DMS 273 (cell line): Measurements from ENCODE around the gene BIN1.

Experiments
- DNase-seq: peaks from one replicate; lab custom pipeline; 2025; ENCODE audit not compliant: unreplicated experiment; lab: John Stamatoyannopoulos, UW

The BIN1 gene

DNA sequence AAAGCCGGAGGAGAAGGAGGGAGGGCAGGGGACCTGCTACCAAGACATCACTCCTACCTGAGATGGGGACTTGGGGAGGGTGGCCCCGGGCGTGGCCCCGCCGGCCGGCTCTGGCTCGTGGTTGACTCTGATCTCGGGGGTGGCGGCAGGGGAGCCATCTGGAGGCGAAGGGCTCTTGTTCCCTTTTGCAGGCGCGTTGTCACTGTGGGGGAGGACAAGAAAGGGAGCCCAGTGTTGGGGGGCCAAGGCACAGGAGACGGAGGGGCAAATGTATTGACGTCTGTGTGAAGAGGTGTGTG is 48.1 kb downstream of the BIN1 start:
- DNase-seq = no peak

DNA sequence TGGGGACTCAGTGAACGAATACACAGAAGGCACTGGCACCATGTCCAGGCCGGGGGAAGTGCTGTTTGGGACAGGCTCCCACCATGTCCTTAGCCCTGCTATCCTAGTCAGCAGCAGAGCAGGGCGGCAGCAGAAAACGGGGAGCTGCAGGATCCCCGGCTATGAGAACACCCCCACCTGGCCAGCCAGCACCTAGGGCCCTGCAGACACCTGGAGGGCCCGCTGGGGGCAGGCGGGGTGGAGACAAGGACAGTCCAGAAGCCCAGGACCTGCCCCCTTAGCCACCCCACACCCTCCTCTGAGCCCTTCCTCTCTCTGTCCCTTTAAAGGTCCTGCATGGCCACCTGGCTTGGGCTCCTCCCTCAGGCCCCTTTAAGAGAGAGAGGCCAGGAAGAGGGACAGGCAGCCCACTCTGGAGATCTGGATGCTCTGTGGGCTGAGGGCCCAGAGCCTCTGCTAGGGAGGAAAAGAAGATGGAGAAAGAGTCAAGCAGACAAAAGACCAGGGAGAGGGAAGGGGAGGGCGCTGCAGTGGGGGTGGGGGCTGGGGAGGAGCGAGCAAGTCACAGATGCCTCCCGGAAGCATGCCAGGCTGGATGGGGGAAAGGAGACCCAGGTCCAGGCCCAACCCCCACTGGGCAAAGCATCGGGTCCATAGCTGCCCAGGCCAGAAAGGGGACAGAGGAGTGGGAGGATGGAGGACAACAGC is 48.6 kb downstream of the BIN1 start:
- DNase-seq = no peak

DNA sequence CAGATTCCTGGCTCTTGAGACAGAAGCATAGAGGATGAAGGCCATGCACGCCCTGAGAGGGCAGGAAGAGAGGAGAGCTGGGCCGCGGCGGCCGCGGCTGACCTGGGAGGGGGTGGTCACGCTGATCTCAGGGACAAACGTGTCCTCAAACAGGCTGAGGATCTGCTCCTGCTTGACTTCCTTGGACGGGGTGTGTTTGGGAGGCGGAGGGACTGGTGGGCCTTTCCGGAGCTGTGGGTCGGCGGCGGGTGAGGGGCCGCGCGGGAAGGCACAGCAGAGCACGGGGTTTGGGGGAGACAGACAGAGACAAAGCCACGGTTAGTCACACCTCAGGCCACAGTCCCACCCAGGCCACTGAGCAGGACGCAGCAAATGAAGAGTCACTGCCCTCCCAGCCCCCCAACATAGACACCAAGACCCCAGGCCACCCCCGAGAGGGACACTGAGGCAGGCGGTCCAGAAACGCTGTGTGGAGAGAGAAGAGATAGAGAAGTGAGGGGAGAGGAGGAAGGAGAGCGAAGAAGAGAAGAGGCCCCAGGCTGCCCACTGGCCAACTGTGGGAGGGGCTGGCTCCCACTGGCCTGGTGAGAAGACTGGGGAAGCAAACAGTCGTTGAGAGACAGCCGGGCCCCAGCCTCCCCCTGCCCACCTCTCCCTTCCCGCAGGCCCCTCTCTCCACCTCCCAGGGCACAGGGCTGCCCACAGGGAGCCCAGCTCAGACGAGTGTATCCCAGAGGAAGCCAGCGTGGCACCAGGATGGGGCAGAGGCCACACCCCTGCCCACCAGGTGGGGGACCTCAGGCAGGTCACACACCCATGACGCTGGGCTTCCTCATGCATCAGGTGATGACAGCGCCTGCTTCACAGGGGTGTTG is 49.3 kb downstream of the BIN1 start:
- no peak for DNase-seq

GRCh38 chr2:127056631-127057370 is 50.2 kb downstream of the BIN1 start:
- DNase-seq = no peak

- no peak for DNase-seq
Measured at GRCh38 chr2:127056086-127056485, 50.9 kb downstream of the BIN1 start.

DNA sequence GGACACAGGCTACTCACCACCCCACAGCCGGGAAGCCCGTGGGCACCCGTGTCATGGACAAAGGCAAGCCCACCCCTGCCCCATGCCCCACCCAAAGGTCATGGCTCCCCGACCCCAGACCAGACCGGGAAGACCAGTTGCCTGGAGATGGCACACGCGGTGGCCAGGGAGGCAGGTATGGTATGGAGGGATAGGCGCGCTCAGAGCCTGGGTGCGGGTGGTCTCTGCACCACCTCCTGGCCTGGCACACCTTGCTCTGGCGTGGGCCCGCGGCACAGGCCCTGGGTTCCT is 51.2 kb downstream of the BIN1 start:
- DNase-seq = no peak

DNA sequence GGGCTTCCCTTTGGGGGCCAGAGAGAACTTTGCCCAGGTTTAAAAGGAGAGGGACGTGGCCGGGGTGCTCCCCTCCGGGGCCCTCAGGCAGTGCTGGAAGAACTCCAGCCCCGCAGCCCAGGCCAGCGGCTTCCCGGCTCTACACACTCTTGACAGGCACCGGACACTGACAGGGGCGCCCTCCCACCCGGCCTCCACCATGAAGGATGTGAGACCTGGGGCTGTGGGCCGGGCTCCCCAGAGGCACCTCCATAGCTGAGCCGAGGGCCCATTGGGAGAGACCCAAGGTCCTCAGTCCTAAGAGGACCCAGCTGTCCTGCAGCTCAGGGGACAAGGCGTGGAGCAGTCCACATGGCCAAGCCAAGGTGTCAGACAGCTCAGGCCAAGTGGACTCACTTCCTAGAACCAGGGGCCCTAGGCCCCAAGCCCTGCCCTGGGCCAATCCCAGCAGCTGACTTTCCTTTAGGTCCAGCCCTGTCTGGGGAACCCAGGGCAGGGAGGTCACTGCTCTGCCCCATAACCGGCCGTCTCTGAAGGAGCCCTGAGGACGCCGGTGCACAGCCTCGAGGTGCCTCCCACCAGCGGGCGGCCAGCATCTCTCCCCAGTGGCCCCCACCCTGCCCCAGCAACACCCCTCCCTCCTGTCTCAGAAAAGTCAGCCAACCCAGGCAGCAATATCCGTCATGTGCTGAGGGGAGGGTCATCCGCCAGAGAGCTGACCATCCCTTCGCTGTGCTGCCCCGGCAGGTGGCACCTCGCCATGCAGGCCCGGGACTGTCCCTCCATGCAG is 51.8 kb downstream of the BIN1 start:
- DNase-seq = no peak

GRCh38 chr2:127054604-127054930 is 52.4 kb downstream of the BIN1 start:
- DNase-seq = no peak

DNA sequence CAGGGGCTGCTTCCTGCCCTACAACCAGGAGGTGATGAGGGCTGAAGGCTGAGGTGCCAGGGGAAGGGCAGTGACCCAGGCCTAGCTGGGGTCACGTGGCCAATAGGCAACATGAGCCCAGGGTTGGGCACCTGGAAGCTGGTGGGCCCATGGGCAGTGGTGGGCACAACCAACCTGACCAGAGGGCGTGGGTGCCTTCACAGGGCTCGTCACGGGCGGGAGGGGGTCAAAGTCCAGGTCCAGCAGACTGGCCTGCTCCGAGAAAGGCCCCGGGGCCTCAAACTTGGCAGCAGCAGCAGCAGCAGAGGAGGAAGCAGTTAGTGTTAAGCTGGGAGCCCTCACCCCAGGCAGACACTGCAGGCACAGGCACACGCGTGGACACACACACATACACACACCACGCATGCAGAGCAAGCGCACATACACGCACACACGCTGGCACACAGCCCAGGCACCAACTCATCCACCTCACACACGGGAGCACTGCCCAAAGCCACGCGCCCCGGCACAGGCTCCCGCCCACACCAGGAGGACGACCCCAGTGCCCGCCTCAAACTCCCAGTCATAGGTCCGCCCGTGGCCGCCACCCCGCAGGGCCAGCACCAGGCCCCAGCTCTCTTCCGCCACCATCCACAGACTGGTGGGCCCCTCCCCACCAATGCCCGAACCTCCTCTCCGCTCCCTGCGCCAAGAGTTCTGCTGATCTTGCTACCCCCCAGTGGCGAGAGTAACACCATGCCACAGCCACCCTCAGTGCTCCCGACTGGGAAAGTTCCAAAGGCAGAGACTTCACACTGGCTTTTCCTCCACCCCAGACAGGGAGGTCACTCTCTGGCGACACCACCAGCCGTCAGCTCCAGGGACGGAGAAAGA is 53.0 kb downstream of the BIN1 start:
- DNase-seq = peak; percentile 15

DNA sequence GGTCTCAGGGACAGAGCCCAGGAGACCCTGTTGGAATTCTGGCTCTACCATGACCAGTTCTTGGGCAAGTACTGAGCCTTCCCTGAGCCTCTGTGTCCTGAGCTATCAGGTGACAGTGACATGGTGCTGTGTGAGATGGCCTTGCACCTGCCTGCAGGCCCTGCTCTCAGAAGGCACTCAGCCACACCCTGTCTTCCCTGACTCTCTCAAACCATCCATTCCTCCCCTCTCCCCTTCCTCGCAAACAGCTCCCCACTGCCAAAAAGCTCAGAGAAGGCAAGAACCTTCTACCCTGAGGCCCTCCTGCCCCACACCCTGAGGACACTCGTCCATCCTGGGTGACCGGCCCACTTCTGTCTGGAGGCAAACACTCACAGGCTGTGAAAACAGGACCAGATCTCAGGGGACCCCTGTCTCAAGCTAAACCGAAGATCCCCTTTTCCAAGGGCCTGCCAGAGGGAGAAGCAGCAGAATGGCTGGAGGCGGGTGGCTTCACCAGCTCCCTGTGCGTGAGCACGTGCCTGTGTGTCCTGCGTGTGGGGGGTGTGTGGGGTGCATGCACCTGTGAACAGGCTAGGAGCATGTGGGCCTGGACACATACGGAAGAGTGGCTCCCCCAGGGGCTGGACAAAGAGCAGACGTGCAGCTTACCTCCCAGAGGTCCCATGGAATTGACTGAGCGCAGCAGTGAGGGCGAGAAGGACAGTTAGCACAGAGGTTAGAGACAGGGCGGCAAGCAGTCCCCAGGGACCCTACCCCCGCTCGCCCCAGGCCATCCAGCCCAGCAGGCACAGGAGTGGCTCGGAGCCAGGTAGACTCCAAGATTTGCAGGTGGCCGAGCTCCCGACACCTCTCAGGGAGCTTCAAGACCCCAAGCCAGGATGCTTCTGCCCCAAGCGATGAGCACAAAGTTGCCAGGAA is 53.9 kb downstream of the BIN1 start:
- no peak for DNase-seq

DNA sequence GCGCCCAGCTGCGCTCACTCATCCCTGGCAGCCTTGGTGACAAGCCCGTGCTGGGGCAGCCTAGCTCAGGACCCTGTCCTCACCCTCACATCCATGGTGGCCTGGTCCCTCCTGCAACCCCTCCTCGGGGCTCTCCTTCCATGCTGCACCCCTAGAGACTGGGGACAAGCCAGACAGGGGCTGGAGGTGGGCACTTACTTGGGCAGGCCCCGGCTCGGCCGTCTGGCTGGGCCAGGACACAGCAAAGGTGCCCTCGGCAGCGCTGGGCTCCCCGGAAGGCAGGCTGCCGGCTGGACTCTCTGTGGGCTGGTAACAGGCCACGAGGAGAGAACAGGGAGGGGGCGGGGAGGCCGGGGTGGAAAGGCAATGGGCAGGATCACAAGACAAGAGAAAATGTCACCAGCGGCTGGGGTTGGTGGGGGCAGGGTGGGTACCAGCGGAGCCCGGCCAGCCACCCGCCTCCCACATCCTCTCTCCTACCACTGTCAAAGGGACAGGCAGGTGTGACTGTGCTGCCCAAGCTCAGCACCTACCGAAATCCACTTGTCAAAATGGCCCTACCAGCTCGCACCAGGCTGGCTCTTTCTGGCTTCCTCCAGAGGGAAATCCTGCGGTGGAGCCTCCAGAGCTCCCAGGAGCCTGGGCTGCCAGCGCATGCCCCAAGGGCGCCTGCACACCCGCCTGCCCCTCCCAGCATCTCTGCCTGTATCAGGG is 54.7 kb downstream of the BIN1 start:
- no peak for DNase-seq

GRCh38 chr2:127051116-127052056 is 55.6 kb downstream of the BIN1 start:
- DNase-seq = no peak

GRCh38 chr2:127050803-127051115 is 56.2 kb downstream of the BIN1 start:
- DNase-seq = no peak

DNA sequence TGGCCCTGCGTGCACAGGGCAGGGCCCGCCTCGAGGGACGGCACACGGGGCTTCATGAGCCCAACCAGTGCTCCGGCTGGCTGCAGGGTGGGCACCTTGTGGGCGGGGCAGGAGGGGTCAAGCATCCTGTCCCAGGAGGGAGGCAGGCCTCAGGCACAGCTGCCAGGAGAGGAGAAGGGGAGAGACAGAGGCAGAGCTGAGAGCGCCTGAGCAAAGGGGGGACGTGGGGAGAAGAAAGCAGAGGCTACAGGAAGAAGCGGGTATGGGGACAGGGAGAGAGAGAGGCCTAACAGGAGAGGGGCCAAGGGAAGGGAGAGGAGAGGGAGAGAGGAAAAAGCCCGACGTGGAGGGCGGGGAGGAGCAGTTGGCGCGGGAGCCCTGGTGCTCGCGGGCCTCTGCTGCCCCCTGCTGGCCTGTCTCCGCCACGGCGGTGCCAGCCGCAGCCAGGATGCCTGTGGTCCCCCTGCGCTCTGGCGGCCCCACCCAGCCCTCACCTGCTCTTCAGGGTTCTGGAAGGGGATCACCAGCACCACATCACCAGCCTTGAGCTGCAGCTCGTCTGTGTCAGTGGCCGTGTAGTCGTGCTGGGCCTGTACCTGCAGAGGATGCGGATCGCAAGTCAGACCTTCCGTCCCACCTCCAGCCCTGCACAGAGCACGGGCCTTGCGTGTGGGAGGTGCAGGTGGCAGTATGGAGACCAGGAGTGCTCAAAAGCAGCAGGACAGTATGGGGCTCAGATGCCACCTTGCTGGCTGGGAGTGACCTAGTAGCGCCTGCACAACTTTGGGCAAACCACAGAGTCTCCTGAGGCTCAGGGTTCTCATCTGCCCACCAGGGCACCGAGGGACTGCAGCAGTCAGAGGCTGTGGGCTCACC is 56.8 kb downstream of the BIN1 start:
- peak; percentile 82 for DNase-seq

GRCh38 chr2:127048969-127049897 is 57.7 kb downstream of the BIN1 start:
- DNase-seq = no peak

- DNase-seq = no peak
Measured at GRCh38 chr2:127048618-127048935, 58.4 kb downstream of the BIN1 start.
